HepG2 (cell line): ENCODE data around the gene RXRG. TPM values are rescaled to one million over a fixed set of nuclear protein-coding genes. Genes with fewer than 3 reads are reported as not detected.

Experiments
- EP300 ChIP-seq, 3 experiments: sonication (generic) in 1 of 3; formaldehyde crosslinking in 1 of 3; IDR thresholded peaks; 2 replicates each; pipeline versions ENCODE4 v1.5.1 to v1.6.1; 2011 to 2020; ENCODE audit warnings: low read depth in 2 of 3, low read length in 2 of 3, borderline replicate concordance in 1 of 3, improper control_type of control experiment in 1 of 3, mild to moderate bottlenecking in 1 of 3, missing genetic modification reagents in 1 of 3, moderate library complexity in 1 of 3
- FOSL2 ChIP-seq: sonication (generic); formaldehyde crosslinking; IDR thresholded peaks from 2 replicates; pipeline ENCODE4 v1.4.0; 2020; ENCODE audit warnings: missing genetic modification reagents
- GZF1 ChIP-seq: sonication (generic); formaldehyde crosslinking; IDR thresholded peaks from 2 replicates; pipeline ENCODE4 v1.5.1; 2020; ENCODE audit warnings: mild to moderate bottlenecking, missing genetic modification reagents
- HMGA1 ChIP-seq: sonication (generic); formaldehyde crosslinking; conservative IDR thresholded peaks from 2 replicates; pipeline ENCODE4 v1.4.0; 2020; ENCODE audit warnings: missing genetic modification reagents
- HOMEZ ChIP-seq: IDR thresholded peaks from 2 replicates; pipeline ENCODE4 v1.6.1; 2016; ENCODE audit warnings: low read depth
- HOXA3 ChIP-seq: sonication (generic); formaldehyde crosslinking; IDR thresholded peaks from 2 replicates; pipeline ENCODE4 v1.5.0; 2020; ENCODE audit warnings: missing genetic modification reagents
- KAT2B ChIP-seq: fragments of 150-350 bp; IDR thresholded peaks from 2 replicates; pipeline ENCODE4 v1.6.1; 2014; ENCODE audit warnings: low read depth, low read length, borderline replicate concordance
- NFE2 ChIP-seq: sonication (generic); formaldehyde crosslinking; IDR thresholded peaks from 2 replicates; pipeline ENCODE4 v1.4.0; 2020; ENCODE audit warnings: missing genetic modification reagents
- PAXIP1 ChIP-seq: sonication (generic); formaldehyde crosslinking; conservative IDR thresholded peaks from 2 replicates; pipeline ENCODE4 v1.4.0; 2020; ENCODE audit warnings: mild to moderate bottlenecking, missing genetic modification reagents, moderate library complexity
- SIX1 ChIP-seq: sonication (generic); formaldehyde crosslinking; IDR thresholded peaks from 2 replicates; pipeline ENCODE4 v1.4.0; 2020; ENCODE audit warnings: missing genetic modification reagents, borderline replicate concordance
- SMC3 ChIP-seq: IDR thresholded peaks from 2 replicates; pipeline ENCODE4 v1.6.1; 2011; ENCODE audit warnings: low read length, improper control_type of control experiment
- SRSF4 ChIP-seq: fragments of 200-400 bp; formaldehyde crosslinking; IDR thresholded peaks from one replicate; pipeline ENCODE4 v1.6.1; 2018; ENCODE audit warnings: mild to moderate bottlenecking, low read depth, low read length, moderate library complexity; ENCODE audit not compliant: poor library complexity, severe bottlenecking
- STAG1 ChIP-seq: sonication (generic); formaldehyde crosslinking; IDR thresholded peaks from 2 replicates; pipeline ENCODE4 v1.4.0; 2020; ENCODE audit warnings: missing genetic modification reagents
- ZNF292 ChIP-seq: sonication (generic); formaldehyde crosslinking; IDR thresholded peaks from 2 replicates; pipeline ENCODE4 v1.8.1; 2022; ENCODE audit warnings: mild to moderate bottlenecking, low read depth, missing genetic modification reagents, borderline replicate concordance
- ZNF800 ChIP-seq: sonication (generic); formaldehyde crosslinking; IDR thresholded peaks from 2 replicates; pipeline ENCODE4 v1.4.0; 2020; ENCODE audit warnings: missing genetic modification reagents
- polyA plus RNA-seq, 8 experiments: library from polyadenylated mRNA; depleted of rRNA in 3 of 8; stranded (reverse) in 7 of 8; unstranded in 1 of 8; fragments of >200 nt; fragmentation: Illumina TruSeq in 4 of 8; extraction: Trizol in 4 of 8; gene quantifications; 2 replicates each; pipeline versions ENCODE4 v1.2.1 to v1.2.3, GENCODE V29; 2011 to 2016; ENCODE audit warnings: low read depth in 4 of 8, missing spikeins in 1 of 8, mixed read lengths in 1 of 8; ENCODE audit not compliant: insufficient read depth in 1 of 8
- total RNA-seq, 5 experiments: library from RNA; depleted of rRNA; stranded (reverse); fragments of >200 nt; fragmentation: Illumina TruSeq; extraction: Trizol; gene quantifications; 2 replicates each; pipeline ENCODE4 v1.2.3, GENCODE V29; 2016; ENCODE audit warnings: low read depth in 1 of 5
- TF ChIP-seq, protein P1 (sequence below): sonication (generic); formaldehyde crosslinking; conservative IDR thresholded peaks from 2 replicates; pipeline ENCODE4 v1.4.0; 2020; ENCODE audit warnings: missing genetic modification reagents
- TF ChIP-seq, protein P2 (sequence below): sonication (generic); formaldehyde crosslinking; IDR thresholded peaks from 2 replicates; pipeline ENCODE4 v1.8.1; 2023; ENCODE audit warnings: mild to moderate bottlenecking, inconsistent platforms, moderate library complexity, missing genetic modification reagents, borderline replicate concordance
- TF ChIP-seq, protein P3 (sequence below): sonication (generic); formaldehyde crosslinking; IDR thresholded peaks from 2 replicates; pipeline ENCODE4 v1.5.0; 2020; ENCODE audit warnings: missing genetic modification reagents, mild to moderate bottlenecking, borderline replicate concordance

RXRG gene
- total and polyA plus RNA-seq, 2 of the 13 experiments (the other 11 are each of a cell fraction or from before 2014, with no cell fraction given), result not detected

- TF ChIP-seq HMGA1 (CRISPR knock-in tag), result no peak
- no peak for TF ChIP-seq ZNF292
- peak; percentile 24; the same call in 1 of the 2 replicates for TF ChIP-seq HOXA3 (CRISPR knock-in tag)
- TF ChIP-seq, protein P1, sequence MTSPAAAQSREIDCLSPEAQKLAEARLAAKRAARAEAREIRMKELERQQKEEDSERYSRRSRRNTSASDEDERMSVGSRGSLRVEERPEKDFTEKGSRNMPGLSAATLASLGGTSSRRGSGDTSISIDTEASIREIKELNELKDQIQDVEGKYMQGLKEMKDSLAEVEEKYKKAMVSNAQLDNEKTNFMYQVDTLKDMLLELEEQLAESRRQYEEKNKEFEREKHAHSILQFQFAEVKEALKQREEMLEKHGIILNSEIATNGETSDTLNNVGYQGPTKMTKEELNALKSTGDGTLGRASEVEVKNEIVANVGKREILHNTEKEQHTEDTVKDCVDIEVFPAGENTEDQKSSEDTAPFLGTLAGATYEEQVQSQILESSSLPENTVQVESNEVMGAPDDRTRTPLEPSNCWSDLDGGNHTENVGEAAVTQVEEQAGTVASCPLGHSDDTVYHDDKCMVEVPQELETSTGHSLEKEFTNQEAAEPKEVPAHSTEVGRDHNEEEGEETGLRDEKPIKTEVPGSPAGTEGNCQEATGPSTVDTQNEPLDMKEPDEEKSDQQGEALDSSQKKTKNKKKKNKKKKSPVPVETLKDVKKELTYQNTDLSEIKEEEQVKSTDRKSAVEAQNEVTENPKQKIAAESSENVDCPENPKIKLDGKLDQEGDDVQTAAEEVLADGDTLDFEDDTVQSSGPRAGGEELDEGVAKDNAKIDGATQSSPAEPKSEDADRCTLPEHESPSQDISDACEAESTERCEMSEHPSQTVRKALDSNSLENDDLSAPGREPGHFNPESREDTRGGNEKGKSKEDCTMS (CRISPR knock-in tag), result no peak
- TF ChIP-seq FOSL2 (CRISPR knock-in tag), result no peak
- TF ChIP-seq, protein P2, sequence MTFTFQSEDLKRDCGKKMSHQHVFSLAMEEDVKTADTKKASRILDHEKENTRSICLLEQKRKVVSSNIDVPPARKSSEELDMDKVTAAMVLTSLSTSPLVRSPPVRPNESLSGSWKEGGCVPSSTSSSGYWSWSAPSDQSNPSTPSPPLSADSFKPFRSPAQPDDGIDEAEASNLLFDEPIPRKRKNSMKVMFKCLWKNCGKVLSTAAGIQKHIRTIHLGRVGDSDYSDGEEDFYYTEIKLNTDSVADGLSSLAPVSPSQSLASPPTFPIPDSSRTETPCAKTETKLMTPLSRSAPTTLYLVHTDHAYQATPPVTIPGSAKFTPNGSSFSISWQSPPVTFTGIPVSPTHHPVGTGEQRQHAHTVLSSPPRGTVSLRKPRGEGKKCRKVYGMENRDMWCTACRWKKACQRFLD (CRISPR knock-in tag), result no peak
- no peak for TF ChIP-seq NFE2
- TF ChIP-seq, protein P3, sequence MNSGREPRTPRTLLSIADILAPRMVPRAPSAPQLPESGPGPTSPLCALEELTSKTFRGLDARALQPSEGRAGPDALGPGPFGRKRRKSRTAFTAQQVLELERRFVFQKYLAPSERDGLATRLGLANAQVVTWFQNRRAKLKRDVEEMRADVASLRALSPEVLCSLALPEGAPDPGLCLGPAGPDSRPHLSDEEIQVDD (CRISPR knock-in tag), result no peak
- no peak for TF ChIP-seq ZNF800 (CRISPR knock-in tag)
- no peak for TF ChIP-seq SRSF4
- TF ChIP-seq STAG1, result no peak
- TF ChIP-seq HOMEZ (CRISPR knock-in tag), result no peak
- no peak for TF ChIP-seq KAT2B
- peak; percentile 36 for TF ChIP-seq PAXIP1 (CRISPR knock-in tag)
- no peak for TF ChIP-seq GZF1 (CRISPR knock-in tag)
- no peak for TF ChIP-seq SMC3
- TF ChIP-seq EP300 (IDR thresholded peaks at IDR 0.05; ENCODE audit: low read depth in 2 of 2, low read length in 2 of 2), result peak in 1 of 2 experiments; percentile 29; a peak in 1 of 4 replicates
- TF ChIP-seq EP300 (CRISPR knock-in tag; IDR thresholded peaks at IDR 0.05; ENCODE audit: borderline replicate concordance), result no peak
- no peak for TF ChIP-seq SIX1 (CRISPR knock-in tag)
These were observed 40.8 kb upstream of the RXRG start (continued) for GRCh38 chr1:165485716-165486115.
